Neuron (in vitro differentiated cells): ENCODE data around the gene PSTPIP1.

ENCODE experiments used
- H2AFZ ChIP-seq: one replicate; pipeline ENCODE4 v1.6.1; 2013; ENCODE audit warnings: low read depth, mild to moderate bottlenecking, inconsistent platforms, low read length, moderate library complexity
- H3K27me3 ChIP-seq: one replicate; pipeline ENCODE4 v1.6.1; 2013; ENCODE audit warnings: low read length; ENCODE audit not compliant: insufficient read depth
- H3K36me3 ChIP-seq: one replicate; pipeline ENCODE4 v1.6.1; 2013; ENCODE audit warnings: low read length; ENCODE audit not compliant: insufficient read depth
- H3K4me1 ChIP-seq: one replicate; pipeline ENCODE4 v1.6.1; 2013; ENCODE audit warnings: low read length; ENCODE audit not compliant: insufficient read depth
- H3K4me3 ChIP-seq: 2 replicates; pipeline ENCODE4 v1.5.1; 2013; ENCODE audit warnings: mild to moderate bottlenecking, low read length, moderate library complexity
- H3K9me3 ChIP-seq: one replicate; pipeline ENCODE4 v1.6.1; 2013; ENCODE audit warnings: low read length

Gene PSTPIP1

DNA sequence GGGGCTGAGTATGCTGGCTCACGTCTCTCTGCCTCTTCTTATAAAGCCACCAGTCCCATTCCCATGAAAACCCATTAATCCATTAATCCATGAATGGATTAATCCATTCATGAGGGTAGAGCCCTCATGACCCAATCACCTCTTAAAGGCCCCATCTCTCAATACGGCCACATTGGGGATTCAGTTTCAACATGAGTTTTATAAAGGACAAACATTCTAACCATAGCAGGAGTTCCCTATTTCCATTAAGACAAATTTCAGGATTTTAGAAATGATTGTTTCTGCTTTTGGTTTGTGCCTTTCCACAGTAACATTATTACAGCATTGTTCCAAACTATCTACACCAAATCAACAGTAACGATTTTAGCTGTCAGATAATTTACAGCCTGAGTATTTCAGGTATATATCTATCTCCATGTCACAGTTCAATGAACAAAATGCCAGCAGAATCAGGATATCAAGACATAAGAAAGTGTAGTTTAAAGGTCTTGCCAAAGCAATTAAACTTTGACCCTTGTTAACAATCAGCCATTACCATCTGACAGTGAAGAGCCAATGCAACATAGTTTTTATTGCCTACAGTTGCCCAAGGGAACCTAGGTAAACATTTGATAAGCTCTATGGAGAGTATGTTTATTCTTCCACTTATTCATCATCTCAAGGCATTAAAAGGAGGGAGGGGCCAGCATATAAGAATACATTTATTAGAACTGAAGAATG lies 72.2 kb downstream of the PSTPIP1 start:
- Histone ChIP-seq H3K9me3 (no peaks in the 10 kb centered on the region), H3K27me3 (no peaks in the 10 kb centered on the region), H2AFZ (no peak overlapping the region), H3K4me1 (peaks cover 9% of the 10 kb centered on the region), H3K36me3 (peaks cover 8% of the 10 kb centered on the region), H3K4me3 (no peak overlapping the region)

DNA sequence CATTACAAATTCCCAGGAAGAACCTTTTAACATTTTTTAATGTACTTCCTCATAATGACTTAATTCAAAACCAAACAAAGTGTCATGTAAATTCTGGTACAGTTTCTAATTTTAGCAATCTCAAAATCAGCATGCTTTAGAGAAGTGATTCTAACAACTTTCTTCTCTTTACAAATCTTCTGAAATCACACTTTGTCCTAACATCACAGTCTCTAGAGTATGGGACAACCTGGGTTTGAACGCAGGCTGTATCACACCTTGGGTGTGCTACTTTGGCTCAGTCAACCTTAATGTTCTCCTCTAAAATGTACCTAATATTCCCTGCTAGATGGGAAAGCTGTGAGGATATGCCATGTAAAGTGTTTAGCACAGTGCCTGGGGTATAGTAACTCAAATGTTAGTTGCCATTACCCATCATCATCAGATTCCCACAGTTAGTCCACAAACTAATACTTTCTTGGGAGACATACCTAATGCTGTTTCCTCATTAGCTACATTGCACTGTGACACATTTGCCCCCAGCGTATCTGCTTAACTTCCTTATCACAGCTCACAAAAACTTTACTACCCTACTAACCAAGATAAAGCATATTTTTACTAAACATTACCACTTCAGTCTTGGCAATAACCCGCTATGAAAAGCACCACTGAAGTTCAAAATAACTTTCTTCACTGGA lies 72.9 kb downstream of the PSTPIP1 start:
- Histone ChIP-seq H2AFZ (no peak overlapping the region), H3K4me1 (peaks cover 9% of the 10 kb centered on the region), H3K36me3 (peaks cover 8% of the 10 kb centered on the region), H3K4me3 (no peak overlapping the region), H3K27me3 (no peaks in the 10 kb centered on the region), H3K9me3 (no peaks in the 10 kb centered on the region)

- Histone ChIP-seq H3K36me3 (peaks cover 5% of the 10 kb centered on the region), H3K27me3 (no peaks in the 10 kb centered on the region), H2AFZ (no peak overlapping the region), H3K4me3 (no peak overlapping the region), H3K9me3 (no peaks in the 10 kb centered on the region), H3K4me1 (peaks cover 9% of the 10 kb centered on the region)
Measured at GRCh38 chr15:77068633-77069032, 73.7 kb downstream of the PSTPIP1 start.

DNA sequence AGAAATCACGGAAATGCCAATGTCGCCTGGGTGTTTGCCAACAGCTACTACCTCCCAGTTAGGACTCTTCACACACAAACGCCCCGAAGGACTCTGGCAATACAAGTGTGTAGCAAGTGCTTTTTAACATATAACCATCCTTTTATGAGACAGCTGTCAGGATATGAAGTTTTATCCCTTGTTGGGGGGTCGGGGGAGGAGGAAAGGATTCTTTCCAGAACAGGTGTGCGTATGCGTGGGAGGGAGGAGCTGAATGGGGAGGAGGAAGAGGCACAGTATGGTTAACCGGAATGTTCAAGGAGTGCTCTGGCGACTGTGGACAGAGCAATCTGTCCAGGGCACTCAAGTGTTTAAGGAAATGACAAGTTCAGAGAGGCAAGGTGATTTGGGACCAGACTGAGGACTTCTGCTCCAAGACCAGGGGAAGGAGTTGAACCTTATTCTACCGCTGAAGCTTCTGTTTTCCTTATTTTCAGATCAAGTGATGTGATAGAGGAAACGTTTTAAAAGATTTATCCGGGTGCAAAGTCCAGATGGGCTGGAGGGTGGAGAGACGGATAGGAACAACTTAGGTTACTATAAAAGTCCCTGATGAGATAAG lies 74.7 kb downstream of the PSTPIP1 start:
- no peaks in the 10 kb centered on the region for H3K9me3 ChIP-seq
- H3K4me3 ChIP-seq, result peak overlapping the region; percentile 98
- peaks cover 1% of the 10 kb centered on the region for H3K36me3 ChIP-seq
- no peaks in the 10 kb centered on the region for H3K27me3 ChIP-seq
- H2AFZ ChIP-seq, result no peak overlapping the region
- H3K4me1 ChIP-seq, result peaks cover 9% of the 10 kb centered on the region

- Histone ChIP-seq H3K27me3 (no peaks in the 10 kb centered on the region), H3K36me3 (no peaks in the 10 kb centered on the region), H3K4me3 (peak overlapping the region; percentile 98), H2AFZ (no peak overlapping the region), H3K9me3 (no peaks in the 10 kb centered on the region), H3K4me1 (peaks cover 9% of the 10 kb centered on the region)
Measured at GRCh38 chr15:77070180-77070494, 75.2 kb downstream of the PSTPIP1 start.

DNA sequence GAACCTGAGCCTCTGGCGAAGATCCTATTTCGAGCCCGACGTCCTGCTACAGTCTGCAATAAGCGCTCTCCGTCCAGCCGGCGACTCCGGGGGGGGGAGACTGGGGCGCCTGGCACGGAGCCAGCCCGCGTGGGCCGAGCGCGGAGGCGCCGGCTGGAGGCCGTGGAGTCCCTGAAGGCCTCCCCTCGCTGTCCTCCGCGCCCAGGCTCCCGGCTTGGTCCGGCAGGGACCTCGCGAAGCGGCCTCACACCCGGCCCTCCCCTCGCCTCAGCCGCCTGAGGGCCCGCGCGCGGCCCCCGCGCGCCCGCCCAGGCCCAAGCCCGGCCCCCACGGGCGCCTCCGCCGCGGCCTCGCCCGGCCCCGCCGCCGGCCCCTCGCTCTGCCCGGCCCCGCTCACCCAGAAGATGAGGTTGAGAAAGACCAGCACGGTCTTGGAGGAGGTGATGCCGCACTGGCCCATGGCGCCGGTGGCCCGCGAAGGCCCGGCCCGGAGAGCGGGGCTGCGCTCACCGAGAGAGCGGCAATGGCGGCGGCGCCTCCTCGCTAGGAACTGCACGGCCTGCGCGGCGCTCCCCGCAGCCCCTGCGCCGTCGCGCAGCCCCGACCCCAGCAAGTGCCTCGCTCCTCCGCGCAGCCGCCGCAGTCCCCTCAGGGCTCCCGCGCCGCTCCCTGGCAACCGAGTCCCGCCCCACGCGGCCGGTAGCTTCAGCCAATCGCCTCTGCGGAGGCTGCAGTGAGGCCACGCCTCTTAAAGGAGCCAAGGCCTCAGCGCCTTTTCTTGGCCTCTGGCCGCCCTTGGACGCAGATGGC lies 75.8 kb downstream of the PSTPIP1 start, which contains the start of gene TSPAN3:
Gene TSPAN3 (minus strand): TSS at position 615 of the 810 bp plus-strand sequence. CDS start 155 bp downstream, at position 460.
- no peaks in the 10 kb centered on the region for H3K36me3 ChIP-seq
- H3K4me3 ChIP-seq, result peak within 1 kb of the TSS; percentile 98
- H3K9me3 ChIP-seq, result no peaks in the 10 kb centered on the region
- H3K4me1 ChIP-seq, result peaks cover 9% of the 10 kb centered on the region
- H3K27me3 ChIP-seq, result no peaks in the 10 kb centered on the region
- peak within 1 kb of the TSS; percentile 65 for H2AFZ ChIP-seq

- H3K36me3 ChIP-seq, result no peaks in the 10 kb centered on the region
- no peaks in the 10 kb centered on the region for H3K27me3 ChIP-seq
- H3K9me3 ChIP-seq, result no peaks in the 10 kb centered on the region
- H3K4me1 ChIP-seq, result peaks cover 9% of the 10 kb centered on the region
- H2AFZ ChIP-seq, result peak overlapping the region; percentile 65
- peak overlapping the region; percentile 98 for H3K4me3 ChIP-seq
Measured at GRCh38 chr15:77071305-77072223, 76.6 kb downstream of the PSTPIP1 start.

DNA sequence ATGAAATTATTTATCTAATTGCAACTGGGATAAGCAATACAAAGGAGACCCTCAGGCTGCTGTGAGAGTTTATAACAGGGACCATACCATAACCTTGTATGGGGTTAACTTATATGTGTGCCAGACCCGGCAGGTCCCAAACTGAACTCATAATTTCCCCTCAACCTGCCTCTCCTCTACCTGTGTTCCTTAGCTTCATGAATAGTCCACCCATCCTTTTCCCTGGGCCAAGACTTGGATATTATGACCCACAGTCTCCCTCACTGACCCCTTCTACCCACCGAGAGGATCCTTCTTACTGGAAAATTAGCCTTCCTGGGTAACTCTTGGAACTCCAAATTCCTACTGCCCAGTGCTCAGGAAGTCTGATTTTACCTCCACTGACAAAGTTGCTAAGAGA lies 79.4 kb downstream of the PSTPIP1 start:
- Histone ChIP-seq H3K4me3 (no peak overlapping the region), H3K9me3 (no peaks in the 10 kb centered on the region), H3K27me3 (no peaks in the 10 kb centered on the region), H3K36me3 (no peaks in the 10 kb centered on the region), H2AFZ (no peak overlapping the region), H3K4me1 (peaks cover 8% of the 10 kb centered on the region)

DNA sequence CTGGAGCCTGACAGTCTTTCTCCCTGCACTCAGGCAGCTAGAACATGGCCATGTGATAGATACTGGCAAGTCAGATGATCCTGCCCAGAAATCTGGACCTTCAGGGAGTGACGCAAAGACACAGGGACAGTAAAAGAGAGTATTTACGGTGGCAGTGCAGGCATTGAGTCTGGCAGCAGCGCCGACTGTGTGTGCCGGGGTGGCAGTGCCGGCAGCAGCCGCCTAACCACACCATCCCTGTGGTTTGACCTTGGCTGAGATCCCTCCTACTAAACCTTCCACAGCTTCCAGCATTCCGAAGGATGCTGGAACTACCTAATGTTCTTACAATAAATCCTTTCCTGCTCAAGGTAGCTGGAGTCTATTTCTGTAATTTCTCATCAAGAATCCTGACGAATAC lies 80.6 kb downstream of the PSTPIP1 start:
- Histone ChIP-seq H3K4me3 (no peak overlapping the region), H3K9me3 (no peaks in the 10 kb centered on the region), H2AFZ (no peak overlapping the region), H3K4me1 (peaks cover 3% of the 10 kb centered on the region), H3K36me3 (no peaks in the 10 kb centered on the region), H3K27me3 (no peaks in the 10 kb centered on the region)

DNA sequence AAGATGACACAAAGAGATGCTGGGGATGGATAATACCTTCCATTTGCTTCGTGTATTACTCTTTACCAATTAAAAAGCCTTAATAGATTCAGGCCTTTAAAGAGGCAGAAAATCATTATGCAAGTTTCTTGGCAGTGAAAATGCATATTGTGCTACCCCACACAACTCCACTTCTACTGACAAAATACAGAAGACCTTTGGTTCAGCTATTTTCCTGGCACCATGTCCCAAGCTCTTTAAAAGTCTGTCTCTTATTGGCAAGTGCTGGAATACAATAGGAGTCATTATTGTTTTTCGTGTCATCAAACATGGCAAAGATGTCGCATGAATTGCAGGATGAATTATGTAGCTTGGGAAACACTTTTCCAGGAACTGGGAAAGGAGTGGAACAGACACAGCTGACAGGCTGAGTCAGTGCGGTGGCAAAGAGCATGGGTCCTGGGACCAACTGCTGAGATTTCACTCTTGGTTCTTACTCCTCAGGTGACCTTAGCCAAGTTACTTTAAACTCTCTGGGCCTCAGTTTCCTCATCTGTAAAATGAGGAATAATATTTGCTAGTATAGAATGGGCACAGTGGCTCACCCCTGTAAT lies 81.5 kb downstream of the PSTPIP1 start:
- no peaks in the 10 kb centered on the region for H3K27me3 ChIP-seq
- H3K4me1 ChIP-seq, result no peaks in the 10 kb centered on the region
- H3K36me3 ChIP-seq, result no peaks in the 10 kb centered on the region
- no peak overlapping the region for H3K4me3 ChIP-seq
- H2AFZ ChIP-seq, result no peak overlapping the region
- H3K9me3 ChIP-seq, result no peaks in the 10 kb centered on the region

DNA sequence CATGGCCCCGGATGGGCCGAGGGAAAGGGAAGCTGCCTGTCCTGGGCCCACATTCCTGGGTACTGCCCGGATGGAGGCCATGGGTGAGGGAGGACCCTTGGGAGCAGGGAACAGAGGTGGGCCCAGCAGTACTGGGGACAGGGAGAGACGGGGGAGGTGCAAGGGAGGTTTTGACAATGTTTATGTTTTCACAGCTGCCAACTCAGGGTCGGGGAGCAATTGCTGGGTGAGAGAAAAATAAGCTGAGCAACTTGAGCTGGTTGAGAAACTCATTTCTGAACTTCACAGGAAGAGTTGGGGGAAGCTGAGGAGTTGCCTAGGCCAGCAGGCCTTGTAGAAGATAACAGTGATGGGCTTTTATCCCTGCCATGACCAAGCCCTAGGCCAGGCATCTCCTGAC lies 87.0 kb downstream of the PSTPIP1 start:
- Histone ChIP-seq H3K27me3 (no peaks in the 10 kb centered on the region), H3K4me1 (no peaks in the 10 kb centered on the region), H3K9me3 (no peaks in the 10 kb centered on the region), H3K36me3 (no peaks in the 10 kb centered on the region), H2AFZ (no peak overlapping the region), H3K4me3 (no peak overlapping the region)
